Endothelial cell (in vitro differentiated cells): Measurements from ENCODE around the gene GALT. TPM values are rescaled to one million over a fixed set of nuclear protein-coding genes. Genes with fewer than 3 reads are reported as not detected.

Experiments
- DNase-seq: peaks from one replicate; pipeline ENCODE4 v3.0.0; 2021; ENCODE audit warnings: low spot score
- H3K27ac Mint-ChIP-seq: one replicate; pipeline ENCODE4 v1.8.0; 2021; ENCODE audit warnings: mixed read lengths, inconsistent platforms; ENCODE audit not compliant: unreplicated experiment
- H3K27me3 Mint-ChIP-seq: one replicate; pipeline ENCODE4 v1.8.0; 2021; ENCODE audit warnings: mild to moderate bottlenecking, moderate library complexity, mixed read lengths, inconsistent platforms; ENCODE audit not compliant: unreplicated experiment
- H3K36me3 Mint-ChIP-seq: one replicate; pipeline ENCODE4 v1.8.0; 2021; ENCODE audit warnings: mild to moderate bottlenecking, low read depth, mixed read lengths, inconsistent platforms; ENCODE audit not compliant: unreplicated experiment
- H3K4me1 Mint-ChIP-seq: one replicate; pipeline ENCODE4 v1.8.0; 2021; ENCODE audit warnings: mild to moderate bottlenecking, mixed read lengths, inconsistent platforms; ENCODE audit not compliant: unreplicated experiment
- H3K4me3 Mint-ChIP-seq: one replicate; pipeline ENCODE4 v1.8.0; 2021; ENCODE audit warnings: mild to moderate bottlenecking, mixed read lengths, inconsistent platforms; ENCODE audit not compliant: unreplicated experiment
- H3K9me3 Mint-ChIP-seq: one replicate; pipeline ENCODE4 v1.8.0; 2021; ENCODE audit warnings: mixed read lengths, inconsistent platforms; ENCODE audit not compliant: unreplicated experiment
- CTCF ChIP-seq: fragments of 200-600 bp; sonication (generic); IDR thresholded peaks from one replicate; pipeline ENCODE4 v1.5.0; 2021; ENCODE audit warnings: antibody characterized with exemption; ENCODE audit not compliant: unreplicated experiment
- total RNA-seq: library from RNA; stranded (reverse); fragmentation: NEBNext Ultra II Directional; extraction: Animal tissue kit (Norgen Biotek cat#: 25700); gene quantifications from one replicate; pipeline ENCODE4 v1.2.1, GENCODE V29; 2021; ENCODE audit not compliant: unreplicated experiment

GALT gene
- total RNA-seq, 1 donor from 2014 or later = 53.1 TPM

GRCh38 chr9:34655394-34655793 lies 8.9 kb downstream of the GALT start:
- peaks cover 24% of the 10 kb centered on the region for H3K4me1 Mint-ChIP-seq
- H3K4me3 Mint-ChIP-seq = no peak overlapping the region
- TF ChIP-seq CTCF = no peak
- H3K27me3 Mint-ChIP-seq = peaks cover 13% of the 10 kb centered on the region
- peaks cover under 1% of the 10 kb centered on the region for H3K36me3 Mint-ChIP-seq
- no peaks in the 10 kb centered on the region for H3K9me3 Mint-ChIP-seq
- DNase-seq = no peak
- no peak overlapping the region for H3K27ac Mint-ChIP-seq

- H3K4me3 Mint-ChIP-seq = no peak overlapping the region
- no peak overlapping the region for H3K27ac Mint-ChIP-seq
Observed at GRCh38 chr9:34656992-34657391, 10.5 kb downstream of the GALT start.

GRCh38 chr9:34658461-34658860 lies 12.0 kb downstream of the GALT start:
- H3K27me3 Mint-ChIP-seq = peaks cover 17% of the 10 kb centered on the region
- peaks cover 13% of the 10 kb centered on the region for H3K4me1 Mint-ChIP-seq
- peaks cover 14% of the 10 kb centered on the region for H3K36me3 Mint-ChIP-seq
- H3K9me3 Mint-ChIP-seq = no peaks in the 10 kb centered on the region
- TF ChIP-seq CTCF = no peak
- DNase-seq = no peak
- H3K4me3 Mint-ChIP-seq = no peak overlapping the region
- H3K27ac Mint-ChIP-seq = no peak overlapping the region

More at GRCh38 chr9:34656992-34657391, 10.5 kb downstream of the GALT start:
- no peak for TF ChIP-seq CTCF
- Mint-ChIP-seq H3K9me3 (no peaks in the 10 kb centered on the region), H3K27me3 (peaks cover 15% of the 10 kb centered on the region), H3K36me3 (peaks cover 12% of the 10 kb centered on the region), H3K4me1 (peaks cover 19% of the 10 kb centered on the region)
- no peak for DNase-seq

GRCh38 chr9:34659592-34660253 lies 13.2 kb downstream of the GALT start:
- H3K9me3 Mint-ChIP-seq = no peaks in the 10 kb centered on the region
- no peak for TF ChIP-seq CTCF
- no peak for DNase-seq
- peaks cover 20% of the 10 kb centered on the region for H3K27me3 Mint-ChIP-seq
- H3K27ac Mint-ChIP-seq = no peak overlapping the region
- peaks cover 20% of the 10 kb centered on the region for H3K4me1 Mint-ChIP-seq
- peaks cover 14% of the 10 kb centered on the region for H3K36me3 Mint-ChIP-seq
- no peak overlapping the region for H3K4me3 Mint-ChIP-seq

- DNase-seq = no peak
- H3K27ac Mint-ChIP-seq = no peak within 1 kb of the TSS
- TF ChIP-seq CTCF = no peak
- H3K9me3 Mint-ChIP-seq = no peaks in the 10 kb centered on the region
- peaks cover 14% of the 10 kb centered on the region for H3K36me3 Mint-ChIP-seq
- H3K4me3 Mint-ChIP-seq = peak within 1 kb of the TSS; percentile 65
- H3K4me1 Mint-ChIP-seq = peaks cover 23% of the 10 kb centered on the region
- peaks cover 15% of the 10 kb centered on the region for H3K27me3 Mint-ChIP-seq
Observed at GRCh38 chr9:34662526-34663302, 16.2 kb downstream of the GALT start, which contains the start of gene CCL27. TSS of gene CCL27 (minus strand) at chr9:34662657. CDS start at chr9:34662633, 24 bp downstream.
